Measurements from ENCODE around the gene HCRTR1. TPM values are rescaled to one million over a fixed set of nuclear protein-coding genes. Genes with fewer than 3 reads are reported as not detected.

HCRTR1 gene
- total RNA-seq, 4 donors from 2014 or later = 0.45 to 1.8 (median 1.7) TPM; not detected in 1

DNA sequence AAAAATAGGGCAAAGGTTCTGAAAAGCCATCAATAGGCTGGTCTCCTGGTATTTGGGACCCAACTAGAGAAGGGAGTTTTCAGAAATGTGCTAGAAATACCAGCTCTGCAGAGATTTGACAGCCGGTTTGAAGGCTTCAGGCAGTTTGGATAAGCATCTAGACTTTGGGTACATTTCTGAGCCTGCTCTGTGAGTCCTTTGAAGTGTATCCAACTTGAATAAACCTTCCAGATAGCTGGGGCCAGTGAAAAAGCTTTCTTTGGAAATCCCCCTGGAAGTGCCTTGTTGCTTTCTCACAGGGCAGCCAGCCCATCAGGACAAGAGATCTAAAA, 33.6 kb downstream of the HCRTR1 start:
- H3K36me3 ChIP-seq = peaks cover 0 to 41% (median 16%) of the 10 kb centered on the region in 4 donors
- TF ChIP-seq, protein P1, sequence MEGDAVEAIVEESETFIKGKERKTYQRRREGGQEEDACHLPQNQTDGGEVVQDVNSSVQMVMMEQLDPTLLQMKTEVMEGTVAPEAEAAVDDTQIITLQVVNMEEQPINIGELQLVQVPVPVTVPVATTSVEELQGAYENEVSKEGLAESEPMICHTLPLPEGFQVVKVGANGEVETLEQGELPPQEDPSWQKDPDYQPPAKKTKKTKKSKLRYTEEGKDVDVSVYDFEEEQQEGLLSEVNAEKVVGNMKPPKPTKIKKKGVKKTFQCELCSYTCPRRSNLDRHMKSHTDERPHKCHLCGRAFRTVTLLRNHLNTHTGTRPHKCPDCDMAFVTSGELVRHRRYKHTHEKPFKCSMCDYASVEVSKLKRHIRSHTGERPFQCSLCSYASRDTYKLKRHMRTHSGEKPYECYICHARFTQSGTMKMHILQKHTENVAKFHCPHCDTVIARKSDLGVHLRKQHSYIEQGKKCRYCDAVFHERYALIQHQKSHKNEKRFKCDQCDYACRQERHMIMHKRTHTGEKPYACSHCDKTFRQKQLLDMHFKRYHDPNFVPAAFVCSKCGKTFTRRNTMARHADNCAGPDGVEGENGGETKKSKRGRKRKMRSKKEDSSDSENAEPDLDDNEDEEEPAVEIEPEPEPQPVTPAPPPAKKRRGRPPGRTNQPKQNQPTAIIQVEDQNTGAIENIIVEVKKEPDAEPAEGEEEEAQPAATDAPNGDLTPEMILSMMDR (IDR thresholded peaks at IDR 0.05) = no peak
- TF ChIP-seq EP300 (IDR thresholded peaks at IDR 0.05) (no peak), POLR2AphosphoS5 (IDR thresholded peaks at IDR 0.05) (no peak), POLR2A (IDR thresholded peaks at IDR 0.05; ENCODE audit: low read depth) (no peak)
- peaks cover 15 to 25% (median 19%) of the 10 kb centered on the region in 4 donors for H3K4me1 ChIP-seq
- H3K27me3 ChIP-seq = no peaks in the 10 kb centered on the region
- DNase-seq (ENCODE audit: extremely low spot score) = no peak
- H3K27ac ChIP-seq (replicated peaks in 1 of 4) = peak overlapping the region in 1 of 4 donors; percentile 50
- 22% methylated on average over 1 of the region's 1 CpG for WGBS
- H3K9me3 ChIP-seq = no peaks in the 10 kb centered on the region
- no peak overlapping the region for H3K4me3 ChIP-seq
- intact Hi-C loops (cut with DNase I) = no loop called here

DNA sequence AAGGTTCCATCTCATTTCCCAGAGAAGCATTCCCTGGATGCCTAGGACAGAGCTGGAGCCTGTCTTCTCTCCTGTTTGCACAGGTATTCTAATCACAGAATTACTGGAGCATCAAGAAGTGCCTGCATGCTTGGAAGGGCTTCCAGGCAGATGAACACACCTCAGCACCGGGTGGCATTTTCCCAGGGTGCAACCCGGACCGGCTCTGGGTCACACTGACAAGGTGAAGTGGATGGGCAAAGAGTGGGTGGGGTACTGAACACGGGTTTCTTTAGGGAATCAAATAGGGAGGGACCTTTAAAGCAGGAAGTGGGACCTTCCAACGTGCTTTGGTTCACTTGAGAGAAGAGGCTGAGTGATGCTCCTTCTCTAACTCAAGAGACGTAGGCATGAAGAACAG, 34.3 kb downstream of the HCRTR1 start:
- no peak for TF ChIP-seq EP300 (IDR thresholded peaks at IDR 0.05)
- no peak for TF ChIP-seq POLR2A (IDR thresholded peaks at IDR 0.05; ENCODE audit: low read depth)
- TF ChIP-seq POLR2AphosphoS5 (IDR thresholded peaks at IDR 0.05) = no peak
- TF ChIP-seq, protein P1 (IDR thresholded peaks at IDR 0.05) = no peak
- peak overlapping the region in 1 of 4 donors; percentile 50 for H3K27ac ChIP-seq (replicated peaks in 1 of 4)
- no peak overlapping the region for H3K4me3 ChIP-seq
- H3K27me3 ChIP-seq = no peaks in the 10 kb centered on the region
- no peaks in the 10 kb centered on the region for H3K9me3 ChIP-seq
- H3K36me3 ChIP-seq = peaks cover 0 to 48% (median 18%) of the 10 kb centered on the region in 4 donors
- peaks cover 14 to 25% (median 18%) of the 10 kb centered on the region in 4 donors for H3K4me1 ChIP-seq
- intact Hi-C loops (cut with DNase I) = no loop called here
- DNase-seq (ENCODE audit: extremely low spot score) = no peak
- WGBS = 69% methylated on average over 6 of the region's 6 CpGs

GRCh38 chr1:31652891-31653499, 35.5 kb downstream of the HCRTR1 start:
- 78% methylated on average over 4 of the region's 4 CpGs for WGBS
- DNase-seq (ENCODE audit: extremely low spot score) = no peak
- TF ChIP-seq POLR2AphosphoS5 (IDR thresholded peaks at IDR 0.05) = no peak
- TF ChIP-seq POLR2A (IDR thresholded peaks at IDR 0.05; ENCODE audit: low read depth) = no peak

DNA sequence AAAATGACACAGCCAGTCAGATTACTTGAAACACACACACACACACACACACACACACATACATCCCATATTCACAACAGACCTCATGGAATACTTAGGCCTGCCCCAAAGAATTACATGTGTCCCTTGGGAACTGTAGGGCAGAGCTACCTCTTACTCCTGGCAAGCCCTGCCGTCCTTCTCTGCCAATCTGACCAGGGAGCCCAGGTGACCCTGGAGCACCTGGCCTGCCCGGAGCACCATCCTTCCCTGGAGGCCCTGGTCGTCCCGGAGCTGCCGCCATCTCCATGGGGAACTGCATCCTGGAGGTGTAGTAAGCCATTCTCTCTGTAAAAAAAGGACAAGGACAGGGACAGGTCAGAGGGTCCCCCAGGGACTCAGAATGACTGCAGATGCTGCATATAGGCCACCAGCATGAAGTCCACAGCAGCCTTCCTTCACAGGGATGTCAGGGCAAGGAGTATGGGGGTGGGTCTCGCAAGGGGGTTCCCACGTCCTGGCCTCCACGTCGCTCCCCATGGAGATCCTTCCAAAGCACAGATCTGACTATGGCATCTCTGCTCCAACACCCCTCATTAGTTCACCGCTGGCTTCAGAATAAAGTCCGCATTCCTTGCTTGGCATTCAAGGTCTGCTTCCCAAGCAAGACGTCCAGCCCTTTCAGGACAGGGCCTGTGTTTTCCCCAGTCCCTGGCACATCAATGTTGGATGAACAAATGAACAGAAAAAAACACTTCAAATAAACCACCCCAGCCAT, 36.4 kb downstream of the HCRTR1 start:
- Histone ChIP-seq H3K9me3 (no peaks in the 10 kb centered on the region), H3K27ac (replicated peaks in 1 of 4) (no peak overlapping the region), H3K36me3 (peaks cover 7 to 70% (median 33%) of the 10 kb centered on the region in 4 donors), H3K27me3 (no peaks in the 10 kb centered on the region), H3K4me3 (no peak overlapping the region), H3K4me1 (peaks cover 10 to 20% (median 16%) of the 10 kb centered on the region in 4 donors)
- intact Hi-C loops (cut with DNase I) = no loop called here
- DNase-seq (ENCODE audit: extremely low spot score) = no peak
- no peak for TF ChIP-seq POLR2A (IDR thresholded peaks at IDR 0.05; ENCODE audit: low read depth)
- no peak for TF ChIP-seq EP300 (IDR thresholded peaks at IDR 0.05)
- TF ChIP-seq POLR2AphosphoS5 (IDR thresholded peaks at IDR 0.05) = no peak
- TF ChIP-seq, protein P1 (IDR thresholded peaks at IDR 0.05) = no peak
- WGBS = 92% methylated on average over 9 of the region's 12 CpGs

More at GRCh38 chr1:31652891-31653499, 35.5 kb downstream of the HCRTR1 start:
- no peak overlapping the region for H3K27ac ChIP-seq (replicated peaks in 1 of 4)
- H3K9me3 ChIP-seq = no peaks in the 10 kb centered on the region
- H3K27me3 ChIP-seq = no peaks in the 10 kb centered on the region
- intact Hi-C loops (cut with DNase I) = no loop called here
- peaks cover 11 to 20% (median 16%) of the 10 kb centered on the region in 4 donors for H3K4me1 ChIP-seq
- no peak overlapping the region for H3K4me3 ChIP-seq
- H3K36me3 ChIP-seq = peaks cover 3 to 61% (median 26%) of the 10 kb centered on the region in 4 donors

- Histone ChIP-seq H3K27ac (replicated peaks in 1 of 4) (no peak overlapping the region), H3K27me3 (no peaks in the 10 kb centered on the region), H3K4me1 (peaks cover 10 to 20% (median 16%) of the 10 kb centered on the region in 4 donors), H3K4me3 (no peak overlapping the region), H3K36me3 (peaks cover 7 to 75% (median 34%) of the 10 kb centered on the region in 4 donors), H3K9me3 (no peaks in the 10 kb centered on the region)
- no peak for TF ChIP-seq POLR2A (IDR thresholded peaks at IDR 0.05; ENCODE audit: low read depth)
- no peak for TF ChIP-seq POLR2AphosphoS5 (IDR thresholded peaks at IDR 0.05)
- TF ChIP-seq EP300 (IDR thresholded peaks at IDR 0.05) = no peak
- TF ChIP-seq, protein P1 (IDR thresholded peaks at IDR 0.05) = no peak
- DNase-seq (ENCODE audit: extremely low spot score) = no peak
- intact Hi-C loops (cut with DNase I) = no loop called here
- 96% methylated on average over 5 of the region's 5 CpGs for WGBS
Observed at GRCh38 chr1:31654474-31654776, 36.9 kb downstream of the HCRTR1 start.
